ENCODE results near the gene CX3CR1. TPM values are rescaled to one million over a fixed set of nuclear protein-coding genes. Genes with fewer than 3 reads are reported as not detected.

Gene CX3CR1
- total RNA-seq (2012; rRNA removed) (not detected in 2 replicates), polyA plus RNA-seq (2012; rRNA removed) (0.03 TPM in 1 of 2 replicates, not detected in the other), Bru-seq, nascent RNA (percentile 8 among the genes with signal in this experiment), BruChase-seq, experiment 1, labeled RNA remaining after a 6-hour chase (not detected), BruChase-seq, experiment 2, labeled RNA remaining after a 2-hour chase (percentile 5 among the genes with signal in this experiment)
- 0.01 TPM in 1 of 2 replicates, not detected in the other for polyA plus RNA-seq (2012; cell fraction: cytosol; rRNA removed)
- polyA plus RNA-seq (2012; cell fraction: nucleus; rRNA removed; ENCODE audit: low replicate concordance): not detected in 2 replicates
- long read RNA-seq: 0 reads

GRCh38 chr3:39279745-39280517, at the start of gene CX3CR1:
TSS of gene CX3CR1 (minus strand) at chr3:39280036. CDS start at chr3:39266509, 13,527 bp downstream.
- DNase-seq (no peak), ATAC-seq (ENCODE audit: low read depth) (no peak; the same call in 1 of the 2 replicates)
- no peaks in the 10 kb centered on the region for H3K9me3 ChIP-seq (ENCODE audit: control insufficient read depth, insufficient read depth, low read length)
- no peak within 1 kb of the TSS for H3K9ac ChIP-seq (ENCODE audit: low read depth, low read length)
- H3K56ac ChIP-seq (ENCODE audit: extremely low read depth, insufficient read depth, low read length): no peak within 1 kb of the TSS
- intact Hi-C loops (cut with micrococcal nuclease) (no loop called here), in situ Hi-C loops (cut with MboI; ENCODE audit: low sequenced_read_pairs) (loop anchor here (5.0 kb wide), 1 partner anchor 88 kb away; the partner anchor contains the start of gene XIRP1), dilution Hi-C loops (cut with HindIII; ENCODE audit: low sequenced_read_pairs, unreplicated experiment) (no loop called here)
- H2AFZ ChIP-seq (replicated peaks; ENCODE audit: low read length, poor library complexity): no peak within 1 kb of the TSS
- no peak within 1 kb of the TSS for H3K18ac ChIP-seq (ENCODE audit: low read depth, low read length)
- H4K91ac ChIP-seq (ENCODE audit: insufficient read depth, low read depth, low read length): no peak within 1 kb of the TSS
- ChIA-PET CTCF (interaction anchor here (0.8 to 4.3 kb wide), 2 partner anchors 9 to 90 kb away, joined by 4 to 15 read pairs; no protein-coding TSS in a partner anchor), POLR2A (ENCODE audit: unreplicated experiment) (no interaction called here)
- H3K23ac ChIP-seq (ENCODE audit: low read depth, low read length): no peak within 1 kb of the TSS
- no peak within 1 kb of the TSS for H2AK9ac ChIP-seq (replicated peaks; ENCODE audit: low read depth, low read length, poor library complexity)
- no peak within 1 kb of the TSS for H3K27ac ChIP-seq (ENCODE audit: insufficient read depth, low read length)
- BruUV-seq (replicated peaks): no TSS peak
- no peak within 1 kb of the TSS for H2BK15ac ChIP-seq (ENCODE audit: low read depth, low read length)
- H3K4me3 ChIP-seq (ENCODE audit: insufficient read depth, low read depth, low read length): no peak within 1 kb of the TSS
- H3K79me1 ChIP-seq (ENCODE audit: low read depth in 1 of 2, low read length in 2 of 2): no peaks in the 10 kb centered on the region
- no peak within 1 kb of the TSS for H2BK5ac ChIP-seq (ENCODE audit: low read depth, low read length, poor library complexity, severe bottlenecking)
- no peak within 1 kb of the TSS for H2BK120ac ChIP-seq (ENCODE audit: low read depth, low read length)
- H2BK20ac ChIP-seq (ENCODE audit: low read depth, low read length): no peak within 1 kb of the TSS
- H3K4me1 ChIP-seq (ENCODE audit: control insufficient read depth, insufficient read depth, low read length): no peaks in the 10 kb centered on the region; the same call in 1 of the 2 replicates
- no peaks in the 10 kb centered on the region for H3K9me1 ChIP-seq (ENCODE audit: insufficient read depth, low read length)
- no peak within 1 kb of the TSS for H3K4me2 ChIP-seq (ENCODE audit: low read depth, low read length)
- H2AK5ac ChIP-seq (ENCODE audit: low read depth, low read length): no peak within 1 kb of the TSS
- H4K8ac ChIP-seq (ENCODE audit: low read depth in 2 of 2, low read length in 2 of 2): no peak within 1 kb of the TSS
- H3K4ac ChIP-seq (ENCODE audit: low read depth, low read length): no peak within 1 kb of the TSS
- 20% methylated on average over 1 of the region's 5 CpGs; no CpG with 5 or more reads in 1 of the 2 experiments for WGBS, 2 experiments (ENCODE audit: extremely low coverage in 2 of 2, insufficient read length in 1 of 2)
- H4K5ac ChIP-seq (ENCODE audit: low read depth, low read length): no peak within 1 kb of the TSS
- H3K36me3 ChIP-seq (ENCODE audit: control insufficient read depth, insufficient read depth, low read length): no peaks in the 10 kb centered on the region
- H3K14ac ChIP-seq (replicated peaks; ENCODE audit: low read depth, low read length): no peak within 1 kb of the TSS
- peaks cover 10% of the 10 kb centered on the region for H3K27me3 ChIP-seq (ENCODE audit: control insufficient read depth, insufficient read depth, low read length)
- TF ChIP-seq MAFK (IDR thresholded peaks at IDR 0.05; ENCODE audit: low read depth, low read length) (no peak), RAD21 (IDR thresholded peaks at IDR 0.05; ENCODE audit: low read length) (no peak), POLR2A (IDR thresholded peaks at IDR 0.05; ENCODE audit: low read depth, low read length) (no peak), RFX5 (IDR thresholded peaks at IDR 0.05; ENCODE audit: low read depth, low read length) (no peak), USF2 (IDR thresholded peaks at IDR 0.05; ENCODE audit: low read depth, low read length) (no peak), NFE2L2 (IDR thresholded peaks at IDR 0.05; ENCODE audit: low read depth, low read length) (no peak), MAZ (IDR thresholded peaks at IDR 0.05; ENCODE audit: borderline replicate concordance, low read depth, low read length) (no peak), SMC3 (IDR thresholded peaks at IDR 0.05; ENCODE audit: low read depth, low read length) (no peak), CEBPB (IDR thresholded peaks at IDR 0.05; ENCODE audit: low read depth, low read length) (no peak), FOS (IDR thresholded peaks at IDR 0.05; ENCODE audit: low read depth, low read length) (no peak), RCOR1 (IDR thresholded peaks at IDR 0.05; ENCODE audit: insufficient replicate concordance, low read length) (no peak), ELK1 (IDR thresholded peaks at IDR 0.05; ENCODE audit: borderline replicate concordance, low read depth, low read length) (no peak)
- no peaks in the 10 kb centered on the region for H4K20me1 ChIP-seq (ENCODE audit: insufficient read depth, low read length)
